Mesenchymal stem cell (in vitro differentiated cells and primary cell): ENCODE data around the gene CRYGN.

Experiments used
- DNase-seq: peaks from one replicate; pipeline ENCODE4 v3.0.0-alpha.2; 2013
- H2AFZ ChIP-seq: one replicate; pipeline ENCODE4 v1.6.1; 2013; ENCODE audit warnings: low read depth, mild to moderate bottlenecking, control low read depth, inconsistent platforms, low read length, moderate library complexity
- H2AK5ac ChIP-seq: 2 replicates; pipeline ENCODE4 v1.6.1; 2013; ENCODE audit warnings: low read length, moderate library complexity, mild to moderate bottlenecking, inconsistent platforms; ENCODE audit not compliant: severe bottlenecking
- H2BK120ac ChIP-seq: one replicate; pipeline ENCODE4 v1.6.1; 2013; ENCODE audit warnings: low read depth, mild to moderate bottlenecking, inconsistent platforms, low read length, moderate library complexity
- H2BK12ac ChIP-seq, 2 experiments: one replicate each; pipeline ENCODE4 v1.6.1; 2013; ENCODE audit warnings: inconsistent platforms in 2 of 2, low read length in 2 of 2, mild to moderate bottlenecking in 2 of 2, moderate library complexity in 2 of 2, control low read depth in 1 of 2
- H2BK15ac ChIP-seq: one replicate; pipeline ENCODE4 v1.6.1; 2013; ENCODE audit warnings: mild to moderate bottlenecking, low read depth, inconsistent platforms; ENCODE audit not compliant: poor library complexity, severe bottlenecking
- H2BK5ac ChIP-seq: 2 replicates; pipeline ENCODE4 v1.6.1; 2013; ENCODE audit warnings: low read depth, mild to moderate bottlenecking, low read length, control low read depth, inconsistent platforms; ENCODE audit not compliant: poor library complexity, severe bottlenecking
- H3K14ac ChIP-seq, 2 experiments: one replicate each; pipeline ENCODE4 v1.6.1; 2013; ENCODE audit warnings: inconsistent platforms in 2 of 2, low read length in 2 of 2, control low read depth in 1 of 2, mild to moderate bottlenecking in 1 of 2, moderate library complexity in 1 of 2
- H3K18ac ChIP-seq, 2 experiments: one replicate each; pipeline ENCODE4 v1.6.1; 2013; ENCODE audit warnings: inconsistent platforms in 2 of 2, low read length in 2 of 2, control low read depth in 1 of 2, low read depth in 1 of 2, mild to moderate bottlenecking in 1 of 2
- H3K23ac ChIP-seq, 2 experiments: one replicate each; pipeline ENCODE4 v1.6.1; 2013; ENCODE audit warnings: inconsistent platforms in 2 of 2, low read length in 2 of 2, mild to moderate bottlenecking in 2 of 2, moderate library complexity in 2 of 2, control low read depth in 1 of 2
- H3K27ac ChIP-seq: 2 replicates; pipeline ENCODE4 v1.5.1; 2013; ENCODE audit warnings: mild to moderate bottlenecking, moderate library complexity, low read length, control low read depth, inconsistent platforms; ENCODE audit not compliant: poor library complexity, severe bottlenecking
- H3K27me3 ChIP-seq, 2 experiments: 2 replicates each; pipeline versions ENCODE4 v1.6.1 to v1.7.0; 2013; ENCODE audit warnings: low read length in 2 of 2, mild to moderate bottlenecking in 2 of 2, moderate library complexity in 2 of 2, control low read depth in 1 of 2, inconsistent platforms in 1 of 2; ENCODE audit not compliant: control insufficient read depth in 1 of 2, insufficient read depth in 1 of 2
- H3K36me3 ChIP-seq, 2 experiments: 2 replicates each; pipeline versions ENCODE4 v1.6.1 to v1.7.0; 2013; ENCODE audit warnings: low read length in 2 of 2, control low read depth in 1 of 2, inconsistent platforms in 1 of 2, low read depth in 1 of 2, mild to moderate bottlenecking in 1 of 2; ENCODE audit not compliant: insufficient read depth in 2 of 2, control insufficient read depth in 1 of 2
- H3K4ac ChIP-seq, 2 experiments: one replicate each; pipeline ENCODE4 v1.6.1; 2013; ENCODE audit warnings: inconsistent platforms in 2 of 2, low read length in 2 of 2, mild to moderate bottlenecking in 2 of 2, moderate library complexity in 2 of 2, control low read depth in 1 of 2, low read depth in 1 of 2
- H3K4me1 ChIP-seq: 2 replicates; pipeline ENCODE4 v1.6.1; 2013; ENCODE audit warnings: low read depth, low read length, control low read depth; ENCODE audit not compliant: control insufficient read depth, insufficient read depth
- H3K4me2 ChIP-seq: 2 replicates; pipeline ENCODE4 v1.6.1; 2013; ENCODE audit warnings: low read length, mild to moderate bottlenecking, inconsistent platforms; ENCODE audit not compliant: poor library complexity, severe bottlenecking
- H3K4me3 ChIP-seq, 2 experiments: 2 replicates each; pipeline versions ENCODE4 v1.5.1 to v1.7.0; 2013; ENCODE audit warnings: low read length in 2 of 2, mild to moderate bottlenecking in 2 of 2, control low read depth in 1 of 2, low read depth in 1 of 2; ENCODE audit not compliant: insufficient read depth in 1 of 2
- H3K79me1 ChIP-seq: replicated peaks from 2 replicates; pipeline ENCODE4 v1.6.1; 2013; ENCODE audit warnings: mild to moderate bottlenecking, control low read depth, low read length, inconsistent platforms; ENCODE audit not compliant: poor library complexity, severe bottlenecking
- H3K9ac ChIP-seq: 2 replicates; pipeline ENCODE4 v1.7.0; 2013; ENCODE audit warnings: mild to moderate bottlenecking, low read length, moderate library complexity
- H3K9me3 ChIP-seq: 2 replicates; pipeline ENCODE4 v1.7.0; 2013; ENCODE audit warnings: mild to moderate bottlenecking, low read length; ENCODE audit not compliant: control insufficient read depth
- H4K8ac ChIP-seq: one replicate; pipeline ENCODE4 v1.6.1; 2013; ENCODE audit warnings: inconsistent platforms, mild to moderate bottlenecking, low read length, moderate library complexity
- H4K91ac ChIP-seq: one replicate; pipeline ENCODE4 v1.6.1; 2013; ENCODE audit warnings: mild to moderate bottlenecking, low read length, inconsistent platforms
- WGBS: methylation state at CpG from one replicate; pipeline ENCODE4 v1.1.7; 2013; ENCODE audit warnings: mixed read lengths; 5-methylcytosine and 5-hydroxymethylcytosine counted together

The CRYGN gene

GRCh38 chr7:151426904-151427704, 12.8 kb downstream of the CRYGN start:
- H2BK120ac ChIP-seq = no peak overlapping the region
- H3K9ac ChIP-seq = peak overlapping the region; percentile 77
- no peak overlapping the region for H4K91ac ChIP-seq
- H2AFZ ChIP-seq = no peak overlapping the region
- WGBS = 97% methylated on average over 23 of the region's 23 CpGs
- no peak overlapping the region for H3K4me2 ChIP-seq
- no peak overlapping the region for H3K23ac ChIP-seq
- peaks cover 9% of the 10 kb centered on the region for H3K9me3 ChIP-seq
- H3K4me1 ChIP-seq = peaks cover 35% of the 10 kb centered on the region
- H2BK12ac ChIP-seq = peak overlapping the region; percentile 6 to 83
- no peaks in the 10 kb centered on the region for H3K27me3 ChIP-seq
- no peak overlapping the region for H3K14ac ChIP-seq
- H3K79me1 ChIP-seq = no peaks in the 10 kb centered on the region
- DNase-seq = no peak
- no peak overlapping the region for H2BK5ac ChIP-seq
- H3K18ac ChIP-seq = peak overlapping the region; percentile 28 to 72
- peak overlapping the region in 1 of 2 experiments; percentile 45 for H3K4me3 ChIP-seq
- peak overlapping the region in 1 of 2 experiments; percentile 13 for H3K4ac ChIP-seq
- no peak overlapping the region for H4K8ac ChIP-seq
- peak overlapping the region; percentile 91 for H2AK5ac ChIP-seq
- peak overlapping the region; percentile 51 for H3K27ac ChIP-seq
- no peak overlapping the region for H2BK15ac ChIP-seq
- no peaks in the 10 kb centered on the region for H3K36me3 ChIP-seq

DNA sequence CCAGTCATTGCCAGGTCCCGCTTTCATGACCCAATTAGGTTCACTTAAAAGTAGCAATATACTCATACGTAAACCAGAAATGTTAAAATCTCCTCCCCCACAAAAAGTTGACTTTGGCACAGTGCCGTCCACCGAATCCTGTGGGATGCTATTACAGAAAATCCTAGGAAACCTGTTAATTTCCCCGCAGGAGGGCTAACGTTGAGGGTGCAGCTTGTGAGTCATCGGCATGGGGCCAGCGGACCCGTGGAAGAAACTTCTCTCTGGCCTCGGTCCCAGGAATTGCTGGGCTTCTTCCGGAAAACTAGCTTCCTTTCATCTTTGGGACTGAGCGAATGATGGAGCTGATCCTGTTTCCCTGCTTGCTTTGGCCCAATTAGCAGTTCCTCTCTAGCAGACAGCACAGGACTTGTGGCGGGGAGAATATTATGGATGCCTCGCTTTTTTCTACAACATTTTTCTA, 13.5 kb downstream of the CRYGN start:
- 66% methylated on average over 14 of the region's 14 CpGs for WGBS
- no peak overlapping the region for H2BK12ac ChIP-seq
- H3K4me1 ChIP-seq = peaks cover 35% of the 10 kb centered on the region

GRCh38 chr7:151425670-151426440, 14.1 kb downstream of the CRYGN start:
- no peaks in the 10 kb centered on the region for H3K79me1 ChIP-seq
- peaks cover 17% of the 10 kb centered on the region for H3K9me3 ChIP-seq
- no peak overlapping the region for H3K23ac ChIP-seq
- H3K9ac ChIP-seq = peak overlapping the region; percentile 77
- peak; percentile 90 for DNase-seq
- H3K36me3 ChIP-seq = no peaks in the 10 kb centered on the region
- H2BK15ac ChIP-seq = no peak overlapping the region
- peak overlapping the region; percentile 61 for H2AK5ac ChIP-seq
- no peak overlapping the region for H4K8ac ChIP-seq
- peaks cover 35% of the 10 kb centered on the region for H3K4me1 ChIP-seq
- no peak overlapping the region for H2BK120ac ChIP-seq
- peak overlapping the region in 1 of 2 experiments; percentile 67 for H3K4ac ChIP-seq
- H3K27ac ChIP-seq = no peak overlapping the region
- H2AFZ ChIP-seq = no peak overlapping the region
- H3K14ac ChIP-seq = no peak overlapping the region
- no peak overlapping the region for H3K4me2 ChIP-seq
- H2BK12ac ChIP-seq = no peak overlapping the region
- H3K4me3 ChIP-seq = peak overlapping the region in 1 of 2 experiments; percentile 45
- no peak overlapping the region for H4K91ac ChIP-seq
- H3K27me3 ChIP-seq = no peaks in the 10 kb centered on the region
- no peak overlapping the region for H2BK5ac ChIP-seq
- WGBS = 34% methylated on average over 5 of the region's 7 CpGs
- H3K18ac ChIP-seq = peak overlapping the region in 1 of 2 experiments; percentile 23

More for the DNA sequence above, 13.5 kb downstream of the CRYGN start:
- peak; percentile 79 for DNase-seq
- no peak overlapping the region for H2AK5ac ChIP-seq
- peak overlapping the region; percentile 51 for H3K27ac ChIP-seq
- peak overlapping the region in 1 of 2 experiments; percentile 45 for H3K4me3 ChIP-seq
- no peaks in the 10 kb centered on the region for H3K79me1 ChIP-seq
- H2AFZ ChIP-seq = no peak overlapping the region
- H2BK5ac ChIP-seq = no peak overlapping the region
- H4K8ac ChIP-seq = no peak overlapping the region
- no peak overlapping the region for H2BK120ac ChIP-seq
- no peaks in the 10 kb centered on the region for H3K36me3 ChIP-seq
- no peak overlapping the region for H2BK15ac ChIP-seq
- no peak overlapping the region for H3K14ac ChIP-seq
- H3K9me3 ChIP-seq = peaks cover 15% of the 10 kb centered on the region
- H3K4me2 ChIP-seq = no peak overlapping the region
- no peak overlapping the region for H4K91ac ChIP-seq
- H3K18ac ChIP-seq = peak overlapping the region in 1 of 2 experiments; percentile 28
- peak overlapping the region; percentile 77 for H3K9ac ChIP-seq
- no peak overlapping the region for H3K23ac ChIP-seq
- H3K4ac ChIP-seq = no peak overlapping the region
- no peaks in the 10 kb centered on the region for H3K27me3 ChIP-seq

- peak; percentile 77 for DNase-seq
- Histone ChIP-seq H2AK5ac (no peak overlapping the region), H3K4me2 (no peak overlapping the region), H3K36me3 (no peaks in the 10 kb centered on the region), H3K79me1 (no peaks in the 10 kb centered on the region), H3K27ac (no peak overlapping the region), H2BK12ac (no peak overlapping the region), H3K4me1 (peaks cover 31% of the 10 kb centered on the region), H2BK120ac (no peak overlapping the region), H2AFZ (no peak overlapping the region), H4K8ac (no peak overlapping the region), H2BK15ac (no peak overlapping the region), H4K91ac (no peak overlapping the region), H3K14ac (no peak overlapping the region), H2BK5ac (no peak overlapping the region), H3K27me3 (no peaks in the 10 kb centered on the region), H3K23ac (no peak overlapping the region), H3K9me3 (peaks cover 23% of the 10 kb centered on the region), H3K4me3 (no peak overlapping the region), H3K4ac (no peak overlapping the region), H3K18ac (no peak overlapping the region), H3K9ac (no peak overlapping the region)
- WGBS = 58% methylated on average over 5 of the region's 5 CpGs
Measured at GRCh38 chr7:151424799-151425198, 15.1 kb downstream of the CRYGN start.
